OCI-LY3 (cell line): ENCODE results near the gene ZC3H10.

ENCODE experiments used
- H2AFZ ChIP-seq: fragments of 200-600, 300-600 bp; shearing (Covaris generic); 2 replicates; pipeline ENCODE4 v1.6.0; 2014; ENCODE audit warnings: antibody characterized with exemption, low read depth, low read length
- H3K27ac ChIP-seq: fragments of 200-600, 300-600 bp; sonication (generic); 2 replicates; pipeline ENCODE4 v1.5.1; 2014; ENCODE audit warnings: mild to moderate bottlenecking, low read length, moderate library complexity, mixed read lengths
- H3K27me3 ChIP-seq: fragments of 200-600, 300-600 bp; sonication (generic); 2 replicates; pipeline ENCODE4 v1.6.1; 2014; ENCODE audit warnings: low read depth, low read length, mixed read lengths
- H3K36me3 ChIP-seq: fragments of 200-600, 300-600 bp; sonication (generic); replicated peaks from 2 replicates; pipeline ENCODE3; 2014; ENCODE audit warnings: low read depth, low read length, mixed read lengths
- H3K4me1 ChIP-seq: fragments of 300-600, 200-600 bp; sonication (generic); 2 replicates; pipeline ENCODE4 v1.6.1; 2014; ENCODE audit warnings: low read length, mixed read lengths
- H3K4me2 ChIP-seq: fragments of 200-600, 300-600 bp; sonication (generic); 2 replicates; pipeline ENCODE4 v1.6.1; 2014; ENCODE audit warnings: low read length, mixed read lengths
- H3K4me3 ChIP-seq: fragments of 300-600, 200-600 bp; sonication (generic); 2 replicates; pipeline ENCODE4 v1.5.1; 2014; ENCODE audit warnings: antibody characterized with exemption, mild to moderate bottlenecking, low read length, moderate library complexity
- H3K79me2 ChIP-seq: fragments of 300-600, 200-600 bp; shearing (Covaris generic); 2 replicates; pipeline ENCODE4 v1.6.1; 2014; ENCODE audit warnings: mild to moderate bottlenecking, low read length, mixed read lengths
- H3K9ac ChIP-seq: fragments of 300-600, 200-600 bp; shearing (Covaris generic); 2 replicates; pipeline ENCODE4 v1.6.0; 2014; ENCODE audit warnings: mild to moderate bottlenecking, low read length, moderate library complexity
- H3K9me3 ChIP-seq: fragments of 200-600, 300-600 bp; shearing (Covaris generic); 2 replicates; pipeline ENCODE4 v1.6.1; 2014; ENCODE audit warnings: low read length, mixed read lengths; ENCODE audit not compliant: insufficient read depth
- H4K20me1 ChIP-seq: fragments of 200-600, 300-600 bp; sonication (generic); 2 replicates; pipeline ENCODE4 v1.6.1; 2016; ENCODE audit warnings: low read length, mixed read lengths; ENCODE audit not compliant: insufficient read depth
- EZH2phosphoT487 ChIP-seq: fragments of 200-600 bp; shearing (Covaris generic); IDR thresholded peaks from 2 replicates; pipeline ENCODE4 v1.6.1; 2018; ENCODE audit warnings: antibody characterized with exemption, mixed run types, low read depth
- TF ChIP-seq, protein P1 (sequence below): fragments of 200-600, 300-600 bp; sonication (generic); IDR thresholded peaks from 2 replicates; pipeline ENCODE4 v1.5.1; 2014; ENCODE audit warnings: antibody characterized with exemption, low read length, low read depth

ZC3H10 gene

GRCh38 chr12:56129206-56129941 is 11.3 kb downstream of the ZC3H10 start:
- Histone ChIP-seq H4K20me1 (no peaks in the 10 kb centered on the region), H3K27ac (no peak overlapping the region), H3K4me1 (peaks cover 29% of the 10 kb centered on the region), H3K27me3 (no peaks in the 10 kb centered on the region), H3K9me3 (no peaks in the 10 kb centered on the region), H3K79me2 (peaks cover 11% of the 10 kb centered on the region), H2AFZ (no peak overlapping the region), H3K4me2 (peak overlapping the region; percentile 86), H3K9ac (peak overlapping the region; percentile 94), H3K4me3 (peak overlapping the region; percentile 97), H3K36me3 (peaks cover 37% of the 10 kb centered on the region)
- TF ChIP-seq, protein P1, sequence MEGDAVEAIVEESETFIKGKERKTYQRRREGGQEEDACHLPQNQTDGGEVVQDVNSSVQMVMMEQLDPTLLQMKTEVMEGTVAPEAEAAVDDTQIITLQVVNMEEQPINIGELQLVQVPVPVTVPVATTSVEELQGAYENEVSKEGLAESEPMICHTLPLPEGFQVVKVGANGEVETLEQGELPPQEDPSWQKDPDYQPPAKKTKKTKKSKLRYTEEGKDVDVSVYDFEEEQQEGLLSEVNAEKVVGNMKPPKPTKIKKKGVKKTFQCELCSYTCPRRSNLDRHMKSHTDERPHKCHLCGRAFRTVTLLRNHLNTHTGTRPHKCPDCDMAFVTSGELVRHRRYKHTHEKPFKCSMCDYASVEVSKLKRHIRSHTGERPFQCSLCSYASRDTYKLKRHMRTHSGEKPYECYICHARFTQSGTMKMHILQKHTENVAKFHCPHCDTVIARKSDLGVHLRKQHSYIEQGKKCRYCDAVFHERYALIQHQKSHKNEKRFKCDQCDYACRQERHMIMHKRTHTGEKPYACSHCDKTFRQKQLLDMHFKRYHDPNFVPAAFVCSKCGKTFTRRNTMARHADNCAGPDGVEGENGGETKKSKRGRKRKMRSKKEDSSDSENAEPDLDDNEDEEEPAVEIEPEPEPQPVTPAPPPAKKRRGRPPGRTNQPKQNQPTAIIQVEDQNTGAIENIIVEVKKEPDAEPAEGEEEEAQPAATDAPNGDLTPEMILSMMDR = no peak
- no peak for TF ChIP-seq EZH2phosphoT487

- Histone ChIP-seq H3K4me1 (peaks cover 29% of the 10 kb centered on the region), H3K4me3 (no peak overlapping the region), H3K27me3 (no peaks in the 10 kb centered on the region), H3K79me2 (peaks cover 11% of the 10 kb centered on the region), H4K20me1 (no peaks in the 10 kb centered on the region), H3K4me2 (peak overlapping the region; percentile 86), H3K27ac (no peak overlapping the region), H3K9ac (no peak overlapping the region), H3K9me3 (no peaks in the 10 kb centered on the region), H2AFZ (no peak overlapping the region), H3K36me3 (peaks cover 37% of the 10 kb centered on the region)
- TF ChIP-seq, protein P1 = no peak
- TF ChIP-seq EZH2phosphoT487 = no peak
Measured at GRCh38 chr12:56129942-56130495, 12.0 kb downstream of the ZC3H10 start.

- no peaks in the 10 kb centered on the region for H3K9me3 ChIP-seq
- peaks cover 22% of the 10 kb centered on the region for H3K4me1 ChIP-seq
- no peak overlapping the region for H2AFZ ChIP-seq
- no peak overlapping the region for H3K4me2 ChIP-seq
- H3K79me2 ChIP-seq = peaks cover 11% of the 10 kb centered on the region
- no peak overlapping the region for H3K27ac ChIP-seq
- no peak overlapping the region for H3K4me3 ChIP-seq
- TF ChIP-seq, protein P1 = no peak
- TF ChIP-seq EZH2phosphoT487 = no peak
- peaks cover 37% of the 10 kb centered on the region for H3K36me3 ChIP-seq
- H4K20me1 ChIP-seq = no peaks in the 10 kb centered on the region
- H3K9ac ChIP-seq = no peak overlapping the region
- H3K27me3 ChIP-seq = no peaks in the 10 kb centered on the region
Measured at GRCh38 chr12:56130876-56131275, 12.8 kb downstream of the ZC3H10 start.

DNA sequence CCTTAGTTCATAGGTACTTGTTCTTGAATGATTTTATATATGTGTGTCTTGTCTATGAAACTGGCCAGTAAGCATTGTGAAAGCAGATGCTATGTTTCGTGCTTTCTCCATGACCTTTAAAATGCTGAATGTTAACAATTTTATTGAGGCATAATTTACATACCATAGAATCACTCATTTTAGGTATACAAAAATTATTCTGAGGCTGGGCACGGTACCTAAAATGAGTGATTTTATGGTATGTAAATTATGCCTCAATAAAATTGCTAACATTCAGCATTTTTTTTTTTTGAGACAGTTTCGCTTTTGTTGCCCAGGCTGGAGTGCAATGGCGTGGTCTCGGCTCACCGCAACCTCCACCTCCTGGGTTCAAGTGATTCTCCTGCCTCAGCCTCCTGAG is 16.8 kb downstream of the ZC3H10 start:
- Histone ChIP-seq H3K4me1 (no peaks in the 10 kb centered on the region), H3K27ac (no peak overlapping the region), H3K79me2 (no peaks in the 10 kb centered on the region), H4K20me1 (no peaks in the 10 kb centered on the region), H2AFZ (no peak overlapping the region), H3K27me3 (no peaks in the 10 kb centered on the region), H3K9ac (no peak overlapping the region), H3K4me3 (no peak overlapping the region), H3K36me3 (peaks cover 61% of the 10 kb centered on the region), H3K4me2 (no peak overlapping the region), H3K9me3 (no peaks in the 10 kb centered on the region)
- TF ChIP-seq, protein P1 = no peak
- TF ChIP-seq EZH2phosphoT487 = no peak
